ENCODE results near the gene KMT2B. TPM values are rescaled to one million over a fixed set of nuclear protein-coding genes. Genes with fewer than 3 reads are reported as not detected.

KMT2B gene
- total RNA-seq, 6 experiments from 2014 or later: 10.5 to 23.1 (median 15.0) TPM

GRCh38 chr19:35743640-35744429 lies 26.0 kb downstream of the KMT2B start:
- WGBS (ENCODE audit: insufficient coverage, low coverage, low lambda C conversion rate, missing lambda C conversion rate): 80% methylated on average over 15 of the region's 19 CpGs
- H3K27ac ChIP-seq: no peak overlapping the region
- ATAC-seq: no peak
- H3K27me3 ChIP-seq: no peaks in the 10 kb centered on the region
- peaks cover 0 to 4% (median 0%) of the 10 kb centered on the region in 4 donors for H3K36me3 ChIP-seq
- intact Hi-C loops (cut with DNase I): no loop called here
- DNase-seq: no peak
- H3K4me3 ChIP-seq: peak overlapping the region; percentile 80 to 95 (median 90)
- TF ChIP-seq CTCF (IDR thresholded peaks at IDR 0.05) (no peak), POLR2A (IDR thresholded peaks at IDR 0.05) (no peak)
- H3K9me3 ChIP-seq: no peaks in the 10 kb centered on the region
- peaks cover 0 to 35% (median 14%) of the 10 kb centered on the region in 4 donors for H3K4me1 ChIP-seq

GRCh38 chr19:35744430-35745327 lies 26.9 kb downstream of the KMT2B start:
- TF ChIP-seq CTCF (IDR thresholded peaks at IDR 0.05) (peak; percentile 27 to 39 (median 35)), POLR2A (IDR thresholded peaks at IDR 0.05) (no peak)
- peak overlapping the region; percentile 80 to 95 (median 90) for H3K4me3 ChIP-seq
- peaks cover 0 to 35% (median 17%) of the 10 kb centered on the region in 4 donors for H3K4me1 ChIP-seq
- ATAC-seq: peak; percentile 66 to 74 (median 69)
- DNase-seq: peak; percentile 96 to 98 (median 97)
- H3K36me3 ChIP-seq: no peaks in the 10 kb centered on the region
- H3K9me3 ChIP-seq: no peaks in the 10 kb centered on the region
- no peaks in the 10 kb centered on the region for H3K27me3 ChIP-seq
- WGBS (ENCODE audit: insufficient coverage, low coverage, low lambda C conversion rate, missing lambda C conversion rate): 4% methylated on average over 39 of the region's 41 CpGs
- intact Hi-C loops (cut with DNase I): no loop called here
- peak overlapping the region; percentile 99 for H3K27ac ChIP-seq

- 1% methylated on average over 8 of the region's 40 CpGs for WGBS (ENCODE audit: insufficient coverage, low coverage, low lambda C conversion rate, missing lambda C conversion rate)
- no peaks in the 10 kb centered on the region for H3K27me3 ChIP-seq
- DNase-seq: peak; percentile 96 to 99 (median 98)
- TF ChIP-seq CTCF (IDR thresholded peaks at IDR 0.05) (no peak), POLR2A (IDR thresholded peaks at IDR 0.05) (no peak)
- intact Hi-C loops (cut with DNase I): no loop called here
- H3K36me3 ChIP-seq: no peaks in the 10 kb centered on the region
- peaks cover 0 to 33% (median 17%) of the 10 kb centered on the region in 4 donors for H3K4me1 ChIP-seq
- ATAC-seq: peak; percentile 69 to 73 (median 72)
- no peaks in the 10 kb centered on the region for H3K9me3 ChIP-seq
- peak within 1 kb of the TSS; percentile 80 to 95 (median 90) for H3K4me3 ChIP-seq
- H3K27ac ChIP-seq: peak within 1 kb of the TSS; percentile 99
These were observed 27.7 kb downstream of the KMT2B start, which contains the start of the genes PSENEN and U2AF1L4 for GRCh38 chr19:35745328-35746086. Gene PSENEN, plus strand, starts transcription at chr19:35745651. Its CDS starts 280 bp downstream, at chr19:35745931. Gene U2AF1L4, minus strand, starts transcription at chr19:35745418. Its CDS starts 27 bp downstream, at chr19:35745391.

GRCh38 chr19:35746087-35746462 lies 28.3 kb downstream of the KMT2B start:
- WGBS (ENCODE audit: insufficient coverage, low coverage, low lambda C conversion rate, missing lambda C conversion rate): 3% methylated on average over 4 of the region's 4 CpGs
- no peak for DNase-seq
- Histone ChIP-seq H3K9me3 (no peaks in the 10 kb centered on the region), H3K27me3 (no peaks in the 10 kb centered on the region), H3K4me1 (peaks cover 0 to 30% (median 17%) of the 10 kb centered on the region in 4 donors), H3K36me3 (no peaks in the 10 kb centered on the region), H3K4me3 (peak overlapping the region; percentile 80 to 95 (median 90)), H3K27ac (peak overlapping the region in 2 of 3 donors; percentile 47 to 70)
- intact Hi-C loops (cut with DNase I): no loop called here
- no peak for ATAC-seq
- TF ChIP-seq CTCF (IDR thresholded peaks at IDR 0.05): no peak

All from right lobe of liver (tissue), 6 donors.